Parathyroid adenoma (tissue), 2 donors: ENCODE data around the gene CDC42BPG.

ENCODE experiments used
- H2AFZ ChIP-seq: fragments of 300-600 bp; sonication (generic); one replicate; pipeline ENCODE4 v1.7.0; 2017; ENCODE audit warnings: antibody characterized with exemption, mild to moderate bottlenecking
- H3K27ac ChIP-seq: fragments of 300-600 bp; sonication (generic); one replicate; pipeline ENCODE4 v1.7.0; 2017
- H3K27me3 ChIP-seq: fragments of 300-600 bp; sonication (generic); one replicate; pipeline ENCODE4 v1.7.0; 2017; ENCODE audit warnings: low read length; ENCODE audit not compliant: control insufficient read depth, insufficient read depth
- H3K36me3 ChIP-seq: fragments of 300-600 bp; sonication (generic); one replicate; pipeline ENCODE4 v1.7.0; 2017; ENCODE audit warnings: low read length; ENCODE audit not compliant: control insufficient read depth, insufficient read depth
- H3K4me1 ChIP-seq: fragments of 300-600 bp; sonication (generic); one replicate; pipeline ENCODE4 v1.7.0; 2017; ENCODE audit warnings: control low read depth
- H3K4me2 ChIP-seq: fragments of 300-600 bp; sonication (generic); one replicate; pipeline ENCODE4 v1.7.0; 2017; ENCODE audit warnings: low read length
- H3K4me3 ChIP-seq: fragments of 300-600 bp; sonication (generic); one replicate; pipeline ENCODE4 v1.7.0; 2017; ENCODE audit warnings: low read depth, low read length
- H3K79me2 ChIP-seq: fragments of 300-600 bp; sonication (generic); one replicate; pipeline ENCODE4 v1.7.0; 2017; ENCODE audit warnings: control low read depth
- H3K9ac ChIP-seq: fragments of 300-600 bp; sonication (generic); one replicate; pipeline ENCODE4 v1.7.0; 2017; ENCODE audit warnings: mild to moderate bottlenecking
- H3K9me3 ChIP-seq: fragments of 300-600 bp; sonication (generic); one replicate; pipeline ENCODE4 v1.7.0; 2017; ENCODE audit warnings: low read length; ENCODE audit not compliant: control insufficient read depth
- CTCF ChIP-seq: fragments of 300-600 bp; sonication (generic); IDR thresholded peaks from one replicate; pipeline ENCODE4 v1.7.0; 2017; ENCODE audit warnings: antibody characterized with exemption, mild to moderate bottlenecking
- donor health status: primary hyperparathyroidism.

Gene CDC42BPG

GRCh38 chr11:64872790-64873488, 28.5 kb upstream of the CDC42BPG start:
- Histone ChIP-seq H3K27ac (no peak overlapping the region), H3K4me3 (no peak overlapping the region), H3K36me3 (no peaks in the 10 kb centered on the region), H3K4me2 (no peak overlapping the region), H3K79me2 (peaks cover 15% of the 10 kb centered on the region), H3K27me3 (no peaks in the 10 kb centered on the region), H2AFZ (no peak overlapping the region), H3K4me1 (peaks cover 16% of the 10 kb centered on the region), H3K9ac (no peak overlapping the region), H3K9me3 (no peaks in the 10 kb centered on the region)
- no peak for TF ChIP-seq CTCF

GRCh38 chr11:64871492-64871891, 27.0 kb upstream of the CDC42BPG start:
- Histone ChIP-seq H3K4me3 (no peak overlapping the region), H3K27me3 (no peaks in the 10 kb centered on the region), H3K4me2 (no peak overlapping the region), H3K9me3 (no peaks in the 10 kb centered on the region), H3K9ac (no peak overlapping the region), H3K79me2 (peaks cover 15% of the 10 kb centered on the region), H2AFZ (no peak overlapping the region), H3K27ac (no peak overlapping the region), H3K36me3 (no peaks in the 10 kb centered on the region), H3K4me1 (peaks cover 13% of the 10 kb centered on the region)
- TF ChIP-seq CTCF, result no peak

- Histone ChIP-seq H3K36me3 (no peaks in the 10 kb centered on the region), H3K9me3 (no peaks in the 10 kb centered on the region), H3K79me2 (peaks cover 15% of the 10 kb centered on the region), H3K4me1 (peaks cover 13% of the 10 kb centered on the region), H3K9ac (no peak overlapping the region), H3K27me3 (no peaks in the 10 kb centered on the region), H3K4me3 (no peak overlapping the region), H3K27ac (no peak overlapping the region), H2AFZ (no peak overlapping the region), H3K4me2 (no peak overlapping the region)
- no peak for TF ChIP-seq CTCF
Measured at GRCh38 chr11:64870893-64871466, 26.5 kb upstream of the CDC42BPG start.

GRCh38 chr11:64870176-64870892, 25.9 kb upstream of the CDC42BPG start:
- H3K9ac ChIP-seq, result no peak overlapping the region
- no peaks in the 10 kb centered on the region for H3K27me3 ChIP-seq
- H3K36me3 ChIP-seq, result no peaks in the 10 kb centered on the region
- H3K4me3 ChIP-seq, result no peak overlapping the region
- no peaks in the 10 kb centered on the region for H3K9me3 ChIP-seq
- H3K4me2 ChIP-seq, result no peak overlapping the region
- no peak for TF ChIP-seq CTCF
- peak overlapping the region; percentile 19 for H3K27ac ChIP-seq
- H3K79me2 ChIP-seq, result peaks cover 15% of the 10 kb centered on the region
- no peak overlapping the region for H2AFZ ChIP-seq
- peaks cover 10% of the 10 kb centered on the region for H3K4me1 ChIP-seq
